Liver (tissue), 9 donors: ENCODE data around the gene IFNG-AS1. TPM values are rescaled to one million over a fixed set of nuclear protein-coding genes. Genes with fewer than 3 reads are reported as not detected.

ENCODE experiments used
- DNase-seq: peaks from one replicate; pipeline ENCODE4 v3.0.0-alpha.2; 2017; ENCODE audit warnings: low spot score
- H3K27ac ChIP-seq, 2 donors: one replicate each; pipeline ENCODE4 v1.7.0; 2013; ENCODE audit warnings: inconsistent platforms in 2 of 2, low read length in 2 of 2, control low read depth in 1 of 2, low read depth in 1 of 2, mild to moderate bottlenecking in 1 of 2
- H3K27me3 ChIP-seq, 4 donors: one replicate each; pipeline versions ENCODE4 v1.6.1 to v1.7.0; 2013; ENCODE audit warnings: low read length in 3 of 4, inconsistent platforms in 1 of 4, mild to moderate bottlenecking in 1 of 4, moderate library complexity in 1 of 4; ENCODE audit not compliant: control insufficient read depth in 4 of 4, insufficient read depth in 4 of 4
- H3K36me3 ChIP-seq, 4 donors: one replicate each; pipeline versions ENCODE4 v1.6.1 to v1.7.0; 2013; ENCODE audit warnings: low read length in 3 of 4, mild to moderate bottlenecking in 3 of 4, low read depth in 1 of 4, moderate library complexity in 1 of 4; ENCODE audit not compliant: control insufficient read depth in 4 of 4, insufficient read depth in 3 of 4
- H3K4me1 ChIP-seq, 4 donors: one replicate each; pipeline versions ENCODE4 v1.6.1 to v1.7.0; 2013; ENCODE audit warnings: low read length in 3 of 4, mild to moderate bottlenecking in 3 of 4, moderate library complexity in 1 of 4; ENCODE audit not compliant: control insufficient read depth in 4 of 4, insufficient read depth in 4 of 4
- H3K4me3 ChIP-seq, 3 donors: one replicate each; pipeline versions ENCODE4 v1.6.1 to v1.7.0; 2013; ENCODE audit warnings: low read length in 3 of 3, control low read depth in 1 of 3, low read depth in 1 of 3, mild to moderate bottlenecking in 1 of 3
- H3K9ac ChIP-seq, 2 donors: one replicate each; pipeline ENCODE4 v1.7.0; 2013; ENCODE audit warnings: low read length in 2 of 2, mild to moderate bottlenecking in 2 of 2, moderate library complexity in 2 of 2, control low read depth in 1 of 2, low read depth in 1 of 2
- H3K9me3 ChIP-seq, 4 donors: one replicate each; pipeline versions ENCODE4 v1.6.1 to v1.7.0; 2013; ENCODE audit warnings: low read length in 3 of 4; ENCODE audit not compliant: control insufficient read depth in 4 of 4
- ATF3 ChIP-seq: IDR thresholded peaks from 2 replicates; pipeline ENCODE4 v1.6.1; 2016; ENCODE audit warnings: antibody characterized with exemption
- CTCF ChIP-seq: fragments of 150-350 bp; IDR thresholded peaks from 2 replicates; pipeline ENCODE4 v1.5.1; 2017; ENCODE audit warnings: improper control_type of control experiment, low read depth, low read length; ENCODE audit not compliant: missing input control
- EGR1 ChIP-seq, 2 donors: IDR thresholded peaks; 2 replicates each; pipeline ENCODE4 v1.6.1; 2016 to 2018; ENCODE audit warnings: antibody characterized with exemption in 2 of 2, low read depth in 2 of 2
- FOXA1 ChIP-seq: IDR thresholded peaks from 2 replicates; pipeline ENCODE4 v1.6.1; 2016; ENCODE audit warnings: antibody characterized with exemption
- FOXA2 ChIP-seq: IDR thresholded peaks from 2 replicates; pipeline ENCODE4 v1.6.1; 2016; ENCODE audit warnings: antibody characterized with exemption
- GABPA ChIP-seq, 2 donors: IDR thresholded peaks in 1 of 2; conservative IDR thresholded peaks in 1 of 2; 2 replicates each; pipeline ENCODE4 v1.6.1; 2016; ENCODE audit warnings: antibody characterized with exemption in 2 of 2, mild to moderate bottlenecking in 1 of 2, moderate library complexity in 1 of 2
- HNF4A ChIP-seq, 2 donors: conservative IDR thresholded peaks; 2 replicates each; pipeline ENCODE4 v1.6.1; 2016; ENCODE audit warnings: antibody characterized with exemption in 2 of 2, mild to moderate bottlenecking in 2 of 2
- JUND ChIP-seq, 2 donors: IDR thresholded peaks; 2 replicates each; pipeline ENCODE4 v1.6.1; 2016; ENCODE audit warnings: antibody characterized with exemption in 2 of 2
- MAX ChIP-seq: IDR thresholded peaks from 2 replicates; pipeline ENCODE4 v1.6.1; 2016; ENCODE audit warnings: antibody characterized with exemption
- NR2F2 ChIP-seq: IDR thresholded peaks from 2 replicates; pipeline ENCODE4 v1.6.1; 2016; ENCODE audit warnings: antibody characterized with exemption
- RAD21 ChIP-seq, 2 donors: IDR thresholded peaks; 2 replicates each; pipeline ENCODE4 v1.6.1; 2016; ENCODE audit warnings: antibody characterized with exemption in 2 of 2, mild to moderate bottlenecking in 2 of 2
- REST ChIP-seq: IDR thresholded peaks from 2 replicates; pipeline ENCODE4 v1.6.1; 2016; ENCODE audit warnings: antibody characterized with exemption, mild to moderate bottlenecking
- RXRA ChIP-seq, 2 donors: IDR thresholded peaks; 2 replicates each; pipeline ENCODE4 v1.6.1; 2017 to 2018; ENCODE audit warnings: antibody characterized with exemption in 2 of 2, mild to moderate bottlenecking in 1 of 2
- SP1 ChIP-seq: IDR thresholded peaks from 2 replicates; pipeline ENCODE4 v1.6.1; 2018; ENCODE audit warnings: antibody characterized with exemption, mild to moderate bottlenecking
- YY1 ChIP-seq: IDR thresholded peaks from 2 replicates; pipeline ENCODE4 v1.6.1; 2016; ENCODE audit warnings: antibody characterized with exemption, mild to moderate bottlenecking
- ZBTB33 ChIP-seq: IDR thresholded peaks from 2 replicates; pipeline ENCODE4 v1.6.1; 2016; ENCODE audit warnings: antibody characterized with exemption
- WGBS: extraction: QIAGEN DNeasy Blood & Tissue Kit; methylation state at CpG from one replicate; pipeline ENCODE4 v1.1.7; 2013; 5-methylcytosine and 5-hydroxymethylcytosine counted together
- polyA plus RNA-seq, 2 donors: library from polyadenylated mRNA; stranded (reverse) in 1 of 2; unstranded in 1 of 2; fragments of 200-250 nt in 1 of 2; fragments of >200 nt in 1 of 2; fragmentation: Nextera tagmentation in 1 of 2; extraction: Ambion mirVana in 1 of 2; gene quantifications; one replicate each; pipeline versions ENCODE4 v1.2.1 to v1.2.3, GENCODE V29; 2013 to 2015
- total RNA-seq, 2 donors: library from RNA; depleted of rRNA; stranded (reverse); fragments of >200 nt; gene quantifications; one replicate each; pipeline ENCODE4 v1.2.3, GENCODE V29; 2014
- donor health status: healthy.
- donor health status: healthy.
- donor health status: healthy.
- donor health status: healthy.
- donor health status: healthy.

IFNG-AS1 gene
- total and polyA plus RNA-seq, 4 donors, result 0.24 to 1.0 TPM; not detected in 2

- TF ChIP-seq ZBTB33 (no peak), FOXA1 (no peak), GABPA (IDR thresholded peaks at IDR 0.05 in 1 of 2, conservative IDR thresholded peaks at IDR 0.05 in 1 of 2) (no peak), HNF4A (conservative IDR thresholded peaks at IDR 0.05) (no peak), SP1 (no peak), FOXA2 (no peak)
Observed at GRCh38 chr12:68040450-68041075, 51.3 kb downstream of the IFNG-AS1 start (continued).

GRCh38 chr12:68042212-68042699, 53.0 kb downstream of the IFNG-AS1 start:
- Histone ChIP-seq H3K36me3 (no peaks in the 10 kb centered on the region), H3K4me3 (no peak overlapping the region), H3K4me1 (no peaks in the 10 kb centered on the region), H3K9ac (no peak overlapping the region), H3K9me3 (no peaks in the 10 kb centered on the region), H3K27ac (no peak overlapping the region), H3K27me3 (no peaks in the 10 kb centered on the region)
- WGBS, result 74% methylated on average over 6 of the region's 6 CpGs
- TF ChIP-seq HNF4A (conservative IDR thresholded peaks at IDR 0.05), result no peak
- no peak for TF ChIP-seq ATF3
- TF ChIP-seq RAD21 (IDR thresholded peaks at IDR 0.05), result no peak
- TF ChIP-seq CTCF, result no peak
- no peak for TF ChIP-seq JUND (IDR thresholded peaks at IDR 0.05)
- no peak for TF ChIP-seq ZBTB33
- TF ChIP-seq RXRA (IDR thresholded peaks at IDR 0.05), result no peak
- TF ChIP-seq YY1, result no peak
- TF ChIP-seq FOXA2, result no peak
- TF ChIP-seq MAX, result no peak
- TF ChIP-seq REST, result no peak
- TF ChIP-seq NR2F2, result no peak
- TF ChIP-seq EGR1 (IDR thresholded peaks at IDR 0.05; ENCODE audit: low read depth in 2 of 2), result no peak
- no peak for TF ChIP-seq SP1
- no peak for DNase-seq
